Activated CD4-positive, alpha-beta memory T cell treated with anti-CD3 and anti-CD28 coated beads for 36 hours (primary cell): Measurements from ENCODE around the gene IGFBP3. TPM values are rescaled to one million over a fixed set of nuclear protein-coding genes. Genes with fewer than 3 reads are reported as not detected.

Experiments
- total RNA-seq, 2 experiments: library from RNA; stranded (reverse); gene quantifications; one replicate each; pipeline ENCODE4 v1.2.3, GENCODE V29; 2021

The IGFBP3 gene
- total RNA-seq, 2 experiments from 2014 or later, result 1.1 to 1.9 TPM

Other genes starting within 250 kb of the IGFBP3 start
- not detected for gene CCDC201, start 48.2 kb downstream of the IGFBP3 start, total RNA-seq
- gene IGFBP1, start 32.8 kb downstream of the IGFBP3 start, total RNA-seq, result not detected